Tongue (tissue), 2 donors: Measurements from ENCODE around the gene ZNF582. TPM values are rescaled to one million over a fixed set of nuclear protein-coding genes. Genes with fewer than 3 reads are reported as not detected.

Experiments
- DNase-seq: peaks from one replicate; pipeline ENCODE4 v3.0.0-alpha.2; 2015
- total RNA-seq: library from RNA; depleted of rRNA; stranded (reverse); fragments of >200 nt; gene quantifications from one replicate; pipeline ENCODE4 v1.2.3, GENCODE V29; 2014

ZNF582 gene
- total RNA-seq = 3.4 TPM

DNA sequence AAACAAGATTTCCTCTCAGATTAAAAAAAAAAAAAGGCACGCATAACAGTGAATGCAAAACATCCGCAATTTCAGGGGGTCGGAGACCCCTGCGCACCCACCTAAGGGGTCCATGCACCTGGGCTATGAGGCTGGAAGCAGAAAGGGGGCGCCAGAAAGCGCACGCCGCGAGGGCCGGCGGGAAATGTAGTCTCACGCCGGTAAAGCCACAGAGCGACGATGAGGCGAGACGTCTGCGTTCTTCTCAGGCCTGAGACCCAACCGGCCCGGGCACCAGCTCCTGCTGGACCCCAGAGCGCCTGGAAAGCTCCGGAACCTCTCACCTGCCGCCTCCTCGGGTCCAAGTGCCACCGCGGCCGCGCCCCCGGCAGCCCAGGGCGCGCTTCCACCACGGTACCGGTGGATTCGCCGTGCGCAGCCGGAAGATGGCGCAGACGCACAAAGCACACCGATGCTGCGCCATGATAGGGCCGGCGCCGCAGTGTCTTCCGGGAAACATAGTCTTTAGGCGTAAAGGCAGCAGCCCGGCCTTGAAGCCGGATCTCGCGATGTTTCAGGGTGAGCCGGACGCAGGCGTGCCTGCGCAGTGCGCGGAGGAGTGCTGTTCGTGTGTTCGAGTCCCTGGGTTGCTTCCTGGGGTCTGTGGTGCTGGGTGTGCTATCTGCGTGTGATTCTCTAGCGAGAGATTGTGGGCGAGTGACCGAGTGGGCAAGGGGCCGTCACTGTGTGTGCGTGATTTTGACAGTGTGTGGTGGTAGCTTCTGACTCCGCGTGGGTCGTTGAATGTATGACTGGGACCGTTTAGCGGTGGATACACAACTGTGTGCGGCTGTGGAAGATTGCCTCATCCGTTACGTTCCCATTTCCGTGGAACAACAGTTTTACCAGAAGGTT is at the start of gene ZNF582:
Gene ZNF582 (minus strand): TSS at position 416 of the 894 bp plus-strand sequence. CDS start 1,782 bp downstream, outside the sequence.
- DNase-seq = peak; percentile 99

DNA sequence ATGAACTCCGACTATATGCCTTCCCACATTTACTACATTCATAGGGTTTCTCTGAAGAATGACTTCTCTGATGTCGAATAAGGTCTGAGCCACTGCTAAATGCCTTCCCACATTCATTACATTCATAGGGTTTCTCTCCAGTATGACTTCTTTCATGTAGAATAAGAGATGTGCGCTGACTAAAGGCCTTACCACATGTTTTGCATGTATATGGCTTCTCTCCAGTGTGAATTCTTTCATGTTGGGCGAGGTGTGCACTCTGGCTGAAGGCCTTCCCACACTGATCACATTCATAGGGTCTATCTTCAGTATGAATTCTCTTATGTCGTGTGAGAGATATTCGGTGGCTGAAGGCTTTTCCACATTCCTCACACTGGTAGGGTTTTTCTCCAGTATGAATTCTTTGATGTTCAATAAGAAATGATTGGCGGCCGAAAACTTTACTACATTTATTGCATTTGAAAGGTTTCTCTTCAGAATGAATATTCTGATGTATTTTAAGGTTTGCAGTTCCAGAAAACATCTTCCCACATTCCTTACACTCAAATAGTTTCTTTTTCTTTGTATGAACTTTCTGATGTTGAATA is 48.0 kb upstream of the ZNF582 start:
- DNase-seq = no peak

DNA sequence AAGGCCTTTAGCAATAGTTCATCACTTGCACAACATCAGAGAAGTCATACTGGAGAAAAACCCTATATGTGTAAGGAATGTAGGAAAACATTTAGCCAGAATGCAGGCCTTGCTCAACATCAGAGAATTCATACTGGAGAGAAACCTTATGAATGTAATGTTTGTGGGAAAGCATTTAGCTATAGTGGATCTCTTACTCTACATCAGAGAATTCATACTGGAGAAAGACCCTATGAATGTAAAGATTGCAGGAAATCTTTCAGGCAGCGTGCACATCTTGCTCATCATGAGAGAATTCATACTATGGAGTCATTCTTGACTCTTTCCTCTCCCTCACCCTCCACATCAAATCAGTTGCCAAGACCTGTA is 30.6 kb upstream of the ZNF582 start:
- no peak for DNase-seq

DNA sequence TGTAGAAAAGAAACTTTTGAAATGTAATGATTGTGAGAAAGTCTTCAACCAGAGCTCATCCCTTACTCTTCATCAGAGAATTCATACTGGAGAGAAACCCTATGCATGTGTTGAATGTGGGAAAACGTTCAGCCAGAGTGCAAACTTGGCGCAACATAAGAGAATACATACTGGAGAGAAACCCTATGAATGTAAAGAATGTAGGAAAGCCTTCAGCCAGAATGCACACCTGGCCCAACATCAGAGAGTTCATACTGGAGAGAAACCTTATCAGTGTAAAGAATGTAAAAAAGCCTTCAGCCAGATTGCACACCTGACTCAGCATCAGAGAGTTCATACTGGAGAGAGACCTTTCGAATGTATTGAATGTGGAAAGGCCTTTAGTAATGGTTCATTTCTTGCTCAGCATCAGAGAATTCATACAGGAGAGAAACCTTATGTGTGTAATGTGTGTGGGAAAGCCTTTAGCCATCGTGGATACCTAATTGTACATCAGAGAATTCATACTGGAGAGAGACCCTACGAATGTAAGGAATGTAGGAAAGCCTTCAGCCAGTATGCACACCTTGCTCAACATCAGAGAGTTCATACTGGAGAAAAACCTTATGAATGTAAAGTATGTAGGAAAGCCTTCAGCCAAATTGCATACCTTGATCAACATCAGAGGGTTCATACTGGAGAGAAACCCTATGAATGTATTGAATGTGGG is 30.1 kb upstream of the ZNF582 start:
- no peak for DNase-seq

DNA sequence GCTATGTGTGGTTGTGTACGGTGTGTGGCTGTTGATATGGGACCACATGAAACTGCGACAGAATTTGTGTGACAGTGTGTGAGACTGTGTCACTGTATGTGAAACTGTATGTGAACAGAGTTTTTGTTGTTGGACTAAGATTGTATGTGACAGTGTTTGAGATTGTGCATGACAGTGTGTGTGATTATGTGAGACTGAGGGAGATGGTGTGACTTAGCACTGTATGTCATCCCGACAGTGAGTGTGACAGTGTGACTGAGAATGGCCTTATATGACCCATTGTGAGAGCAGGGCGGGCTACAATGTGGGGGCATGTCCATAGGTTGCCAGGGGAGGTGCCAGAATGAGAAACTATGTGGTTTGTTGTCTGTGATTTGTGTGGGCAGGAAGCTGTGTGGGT is 11.7 kb upstream of the ZNF582 start:
- no peak for DNase-seq

DNA sequence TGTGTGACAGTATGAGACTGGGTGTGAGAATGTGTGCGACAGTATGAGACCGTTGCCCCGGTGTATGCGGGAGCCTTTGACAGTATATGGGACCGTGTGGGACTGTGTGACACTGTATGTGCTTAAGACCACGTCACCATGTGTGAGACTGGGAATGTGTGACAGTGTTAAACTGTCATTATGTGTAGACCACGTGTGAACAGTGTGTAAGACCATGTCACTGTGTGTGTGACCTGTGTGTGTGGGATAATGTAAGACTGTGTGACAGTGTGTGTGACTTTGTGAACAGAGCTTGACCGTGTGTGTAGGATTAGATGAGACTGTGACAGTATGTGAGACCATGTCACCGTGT is 11.3 kb upstream of the ZNF582 start:
- no peak for DNase-seq

DNA sequence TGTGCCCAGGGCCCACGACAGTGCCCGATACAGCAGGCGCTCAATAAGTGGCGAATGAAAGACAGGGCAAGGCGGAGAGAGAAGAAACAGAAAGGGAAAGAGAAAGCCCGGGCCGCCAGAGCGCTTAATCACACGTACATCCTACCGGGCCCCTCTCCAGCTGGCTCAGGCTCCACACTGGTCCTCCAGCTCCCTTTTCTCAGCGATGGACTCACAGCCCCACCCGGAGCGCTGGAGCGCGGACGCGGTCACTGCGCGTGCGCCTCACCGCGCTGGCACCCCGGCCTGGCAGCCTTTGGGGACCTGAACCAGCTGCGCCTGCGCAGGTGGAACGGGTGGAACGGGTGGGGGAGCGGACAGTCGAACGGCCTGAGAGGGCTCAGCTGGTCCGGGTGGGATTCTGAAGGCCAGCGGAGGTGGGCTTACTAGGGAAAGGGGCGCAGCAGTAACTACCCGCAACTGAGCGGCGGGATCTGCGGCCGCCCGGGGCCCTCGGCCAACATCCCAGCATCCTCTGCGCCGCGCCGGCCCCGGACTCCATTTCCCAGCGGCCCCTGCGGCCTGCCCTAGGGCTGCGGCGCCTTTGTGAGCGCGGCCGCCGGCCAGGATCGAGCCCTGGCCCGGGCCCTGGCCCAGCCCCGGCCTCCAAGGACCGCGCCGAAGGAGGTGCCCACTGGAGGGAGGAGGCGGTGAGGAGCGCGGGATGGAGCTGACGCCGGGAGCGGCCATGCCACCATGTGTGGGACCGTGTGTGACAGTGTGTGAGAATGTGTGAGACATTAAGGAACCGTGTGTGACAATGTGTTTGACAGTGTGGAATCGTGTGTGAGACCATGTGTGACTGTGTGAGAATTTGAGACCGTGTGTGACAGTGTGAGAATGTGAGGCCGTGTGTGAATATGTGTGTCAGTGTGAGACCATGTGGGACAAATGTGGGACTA is 10.7 kb upstream of the ZNF582 start, which contains the start of gene ZNF583:
Gene ZNF583 (plus strand): TSS at position 569 of the 941 bp plus-strand sequence. CDS start 2,783 bp downstream, outside the sequence.
- peak; percentile 98 for DNase-seq

DNA sequence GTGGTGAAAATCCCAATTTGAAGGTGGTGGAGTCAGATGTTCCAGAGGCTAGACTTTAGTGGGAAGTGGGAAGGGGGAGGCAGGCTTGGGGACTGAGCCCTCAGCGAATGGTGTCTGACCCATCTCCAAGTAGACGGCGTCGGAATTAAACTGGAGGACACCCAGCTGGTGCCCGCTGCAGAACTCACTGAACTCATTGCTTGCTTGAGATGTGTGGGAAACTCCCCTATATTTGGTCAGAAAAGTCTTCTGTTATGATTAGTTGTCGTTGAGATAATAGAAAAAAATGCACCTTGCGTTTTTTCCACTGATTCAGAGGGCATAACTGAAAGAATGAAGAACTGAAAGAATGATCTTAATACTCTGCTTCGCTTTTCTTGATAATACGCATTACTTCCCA is 9.9 kb upstream of the ZNF582 start:
- DNase-seq = no peak

DNA sequence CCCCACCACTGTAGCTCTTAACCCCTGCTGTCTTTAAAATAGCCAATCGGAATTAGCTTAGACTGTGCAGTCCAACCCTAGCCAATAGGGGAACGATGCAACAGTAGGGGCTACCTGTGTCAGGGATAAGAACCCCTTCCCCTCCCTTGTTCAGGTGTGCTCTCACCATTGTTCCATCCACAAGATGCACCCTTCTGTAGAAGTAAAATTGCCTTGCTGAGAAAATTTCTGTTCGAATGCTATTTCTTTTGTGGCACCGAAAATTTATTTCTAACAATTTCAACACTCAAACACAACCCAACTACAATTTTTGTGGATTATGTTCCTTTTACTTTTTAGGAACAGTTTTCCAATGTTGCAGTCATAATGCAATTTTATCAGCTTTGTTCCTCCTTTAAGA is 7.2 kb upstream of the ZNF582 start:
- no peak for DNase-seq

DNA sequence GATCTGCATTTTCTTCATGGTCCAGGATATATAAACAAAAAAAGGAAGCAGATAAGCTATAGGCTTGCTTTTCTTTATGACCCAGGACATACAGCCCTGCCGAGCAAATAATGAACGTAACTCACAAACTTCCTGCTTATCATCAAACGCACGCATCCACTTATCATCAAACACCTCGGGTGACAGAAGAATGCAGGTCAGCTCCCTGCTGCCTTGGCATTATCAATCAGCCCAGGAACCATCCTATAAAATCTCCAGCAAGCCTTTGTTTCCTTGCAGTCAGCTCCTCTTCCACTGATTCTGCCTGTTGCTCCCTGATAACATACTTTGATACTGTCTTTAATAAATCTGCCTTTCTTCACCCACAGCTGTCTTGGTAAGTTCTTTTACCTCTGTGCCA is 5.5 kb upstream of the ZNF582 start:
- no peak for DNase-seq

DNA sequence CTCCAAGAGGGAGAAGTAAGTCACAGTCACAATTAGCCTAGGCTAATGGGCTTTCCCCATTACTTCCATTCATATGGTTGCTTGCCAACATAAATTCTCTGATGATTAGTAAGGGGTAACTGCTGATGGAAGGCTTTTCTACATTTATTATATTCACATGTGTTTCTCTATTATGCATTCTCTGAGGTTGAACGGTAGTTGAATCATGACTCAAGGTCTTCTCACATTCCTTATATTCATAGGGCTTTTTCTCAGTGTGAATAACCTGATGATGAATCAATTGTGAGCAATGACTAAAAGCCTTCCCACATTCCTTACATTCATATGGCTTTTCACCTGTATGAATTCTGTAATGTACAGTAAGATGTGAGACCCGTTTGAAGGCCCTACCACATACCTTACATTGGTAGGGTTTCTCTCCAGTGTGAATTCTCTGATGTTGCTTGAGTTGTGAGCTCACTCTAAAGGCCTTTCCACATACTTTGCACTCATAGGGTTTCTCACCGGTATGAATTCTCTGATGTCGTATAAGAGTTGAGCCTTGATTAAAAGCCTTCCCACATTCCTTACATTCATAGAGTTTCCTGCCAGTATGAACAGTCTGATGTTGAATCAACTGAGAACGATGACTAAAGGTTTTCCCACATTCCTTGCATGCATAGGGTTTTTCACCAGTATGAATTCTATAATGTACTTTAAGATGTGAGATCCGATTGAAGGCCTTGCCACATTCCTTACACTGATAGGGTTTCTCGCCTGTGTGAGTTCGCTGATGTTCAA is 9.3 kb downstream of the ZNF582 start:
- DNase-seq = no peak

DNA sequence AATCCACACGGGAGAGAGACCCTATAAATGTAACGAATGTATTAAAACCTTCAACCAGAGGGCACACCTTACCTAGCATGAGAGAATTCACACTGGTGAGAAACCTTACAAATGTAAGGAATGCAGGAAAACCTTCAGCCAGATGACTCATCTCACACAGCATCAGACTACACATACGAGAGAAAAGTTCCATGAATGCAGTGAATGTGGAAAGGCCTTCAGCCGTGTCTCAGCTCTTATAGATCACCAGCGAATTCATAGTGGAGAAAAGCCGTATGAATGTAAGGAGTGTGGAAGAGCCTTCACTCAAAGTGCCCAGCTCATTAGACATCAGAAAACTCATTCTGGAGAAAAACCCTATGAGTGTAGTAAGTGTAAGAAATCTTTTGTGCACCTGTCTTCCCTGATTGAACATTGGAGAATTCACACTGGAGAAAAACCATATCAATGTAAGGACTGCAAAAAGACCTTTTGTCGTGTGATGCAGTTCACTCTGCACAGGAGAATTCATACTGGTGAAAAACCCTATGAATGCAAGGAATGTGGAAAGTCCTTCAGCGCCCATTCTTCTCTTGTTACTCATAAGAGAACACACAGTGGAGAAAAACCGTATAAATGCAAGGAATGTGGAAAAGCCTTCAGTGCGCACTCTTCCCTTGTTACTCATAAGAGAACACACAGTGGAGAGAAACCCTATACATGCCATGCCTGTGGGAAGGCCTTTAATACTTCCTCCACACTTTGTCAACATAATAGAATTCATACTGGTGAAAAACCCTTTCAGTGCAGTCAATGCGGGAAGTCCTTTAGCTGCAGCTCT is 16.0 kb downstream of the ZNF582 start:
- no peak for DNase-seq

DNA sequence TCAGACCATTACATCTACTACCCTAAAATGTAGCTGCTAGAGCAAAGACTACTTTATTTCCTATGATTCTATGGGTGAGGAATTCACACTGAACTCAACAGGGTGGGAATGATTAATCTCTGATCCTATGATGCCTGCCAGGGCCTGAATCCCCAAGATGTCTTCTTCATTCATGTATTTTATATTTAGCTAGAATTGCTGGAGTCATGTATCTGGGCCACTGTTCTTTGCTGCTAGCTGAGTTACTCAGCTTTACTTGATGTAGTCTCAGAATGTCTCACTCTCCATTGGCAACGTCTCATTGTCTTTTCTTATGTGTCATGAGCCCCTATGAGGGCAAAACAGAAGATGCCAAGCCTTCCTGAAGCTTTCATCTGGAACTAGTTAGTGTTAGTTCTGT is 21.1 kb downstream of the ZNF582 start:
- DNase-seq = no peak

DNA sequence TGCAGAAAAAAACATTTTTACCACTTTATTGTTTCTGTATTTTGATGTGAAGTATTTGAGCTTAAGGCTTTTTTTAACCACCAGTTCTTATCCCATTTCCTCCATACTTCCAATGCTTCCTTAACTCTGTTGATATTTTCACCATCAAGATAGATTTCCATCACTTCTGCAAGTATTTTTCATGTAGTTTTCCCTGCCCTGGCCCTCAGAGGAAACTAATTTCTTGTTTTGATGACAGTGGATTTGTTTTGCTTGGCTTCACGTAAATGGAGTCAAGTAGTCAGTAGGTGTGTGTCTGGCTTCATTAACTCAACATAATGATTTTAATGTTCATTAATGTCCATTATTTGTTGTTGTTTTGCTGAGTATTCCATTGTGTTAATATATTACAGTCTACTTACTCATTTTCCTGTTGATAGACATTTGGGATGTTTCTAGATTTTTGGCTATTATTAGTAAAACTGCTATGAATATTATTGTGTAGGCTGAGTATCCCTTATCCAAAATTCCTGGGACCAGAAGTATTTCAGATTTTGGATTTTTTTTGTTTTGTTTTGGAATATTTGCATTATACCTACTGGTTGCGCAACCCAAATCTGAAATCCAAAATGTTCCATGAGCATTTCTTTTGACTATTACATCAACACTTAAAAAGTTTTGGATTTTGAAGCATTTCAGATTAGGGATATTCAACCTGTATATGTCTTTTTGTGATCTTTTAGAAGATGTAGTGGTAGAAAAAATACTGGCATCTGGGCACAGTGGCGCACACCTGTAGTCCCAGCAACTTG is 23.3 kb downstream of the ZNF582 start:
- DNase-seq = no peak

DNA sequence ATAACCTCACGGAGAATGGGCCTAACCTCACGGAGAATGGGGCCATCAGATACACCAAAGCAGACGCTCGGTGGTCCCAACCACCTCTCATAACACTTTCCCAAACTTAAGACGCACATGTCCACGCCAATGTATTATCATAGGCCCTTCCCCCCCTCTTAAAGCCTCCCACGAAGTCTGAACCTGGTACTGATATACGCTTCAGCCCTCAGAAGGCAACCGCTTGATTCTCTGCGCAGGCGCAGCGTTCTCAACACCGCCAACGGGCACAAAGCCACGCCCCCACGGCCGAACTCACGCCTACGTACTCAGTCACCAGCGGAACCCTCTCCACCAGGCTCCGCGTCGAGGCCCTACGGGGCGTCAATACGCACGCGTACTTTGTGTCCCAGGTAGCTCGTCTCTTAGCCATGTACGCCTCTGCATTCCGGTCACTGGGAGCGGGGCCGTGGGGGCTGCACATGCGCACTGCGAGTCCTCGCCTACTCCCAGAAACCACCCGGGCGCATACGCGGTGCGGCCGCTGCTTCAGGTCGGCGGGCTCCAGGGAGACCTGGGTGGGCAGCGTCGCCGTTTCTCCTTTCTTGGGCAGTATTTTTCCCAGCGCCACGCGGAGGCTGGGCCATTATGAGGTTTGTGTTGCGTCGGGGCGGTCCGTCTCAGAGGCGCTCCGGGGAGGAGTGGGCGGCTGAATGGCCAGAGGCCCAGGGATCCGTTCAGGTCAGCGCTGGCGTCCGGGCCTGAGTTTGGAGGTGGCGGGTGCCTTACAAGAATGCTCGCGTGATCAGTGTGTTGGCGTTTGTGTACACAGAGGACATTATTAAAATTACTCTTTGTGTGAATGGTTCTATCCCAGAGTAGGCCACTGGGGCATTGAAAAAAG is 25.3 kb downstream of the ZNF582 start:
- peak; percentile 98 for DNase-seq

DNA sequence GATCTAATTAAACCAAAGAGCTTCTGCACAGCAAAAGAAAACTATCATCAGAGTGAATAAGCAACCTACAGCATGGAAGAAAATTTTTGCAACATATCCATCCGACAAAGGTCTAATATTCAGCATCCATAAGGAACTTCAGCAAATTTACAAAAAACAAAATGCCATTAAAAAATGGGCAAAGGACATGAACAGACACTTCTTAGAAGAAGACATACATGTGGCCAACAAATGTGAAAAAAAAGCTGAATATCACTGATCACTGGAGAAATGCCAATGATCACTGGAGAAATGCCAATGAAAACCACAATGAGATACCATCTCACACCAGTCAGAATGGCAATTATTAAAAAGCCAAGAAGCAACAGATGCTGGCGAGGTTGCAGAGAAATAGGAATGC is 32.5 kb downstream of the ZNF582 start:
- no peak for DNase-seq

DNA sequence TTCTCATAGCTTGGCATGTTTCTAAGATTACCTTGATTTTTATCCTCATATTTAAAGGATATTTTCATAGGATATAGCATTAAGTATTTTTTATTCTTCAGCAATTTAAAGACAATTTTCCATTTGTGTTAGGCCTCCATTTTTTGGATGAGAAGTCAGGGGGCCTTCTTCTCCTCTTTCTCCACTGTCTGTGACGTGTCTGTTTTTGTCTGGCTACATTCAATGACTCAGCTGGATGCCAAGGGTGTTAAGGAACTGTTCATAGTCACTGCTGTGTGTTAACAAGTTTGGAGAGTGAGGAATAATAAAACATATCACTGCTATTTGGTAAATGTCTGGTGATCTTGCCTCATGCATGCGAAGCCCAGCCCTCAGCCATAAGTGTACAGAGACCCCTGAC is 36.4 kb downstream of the ZNF582 start:
- no peak for DNase-seq

DNA sequence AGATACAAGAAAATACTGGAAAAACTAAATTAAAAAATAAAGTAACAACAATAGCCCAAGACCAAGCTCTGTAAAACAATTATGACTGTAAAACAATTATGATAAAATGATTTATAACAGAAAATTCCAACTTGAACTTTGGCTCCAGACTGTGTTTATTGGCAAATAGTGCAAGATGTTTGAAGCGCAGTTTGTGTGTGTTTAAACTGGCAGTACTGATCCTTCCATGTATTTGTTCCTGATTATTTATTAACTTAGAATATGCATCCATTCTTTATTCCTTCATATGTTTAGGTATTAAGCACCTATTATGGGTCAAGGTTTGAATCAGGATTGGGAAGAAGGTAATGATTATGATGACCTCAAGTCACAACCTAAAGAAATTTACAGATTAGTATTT is 37.8 kb downstream of the ZNF582 start:
- no peak for DNase-seq
